Ectodermal cell (in vitro differentiated cells): Measurements from ENCODE around the gene IFITM2.
"Not testable (repeated sequence)": the region's sequence is repeated elsewhere in the genome, so short reads cannot be mapped to it uniquely, and the experiment has no call there.

Experiments used
- H3K27ac ChIP-seq: 2 replicates; pipeline ENCODE4 v1.7.0; 2013; ENCODE audit warnings: mild to moderate bottlenecking, low read depth, low read length; ENCODE audit not compliant: insufficient read depth, poor library complexity, severe bottlenecking
- H3K27me3 ChIP-seq: 2 replicates; pipeline ENCODE4 v1.7.0; 2013; ENCODE audit warnings: mild to moderate bottlenecking, low read length; ENCODE audit not compliant: insufficient read depth, control insufficient read depth, poor library complexity, severe bottlenecking
- H3K36me3 ChIP-seq: one replicate; pipeline ENCODE4 v1.7.0; 2013; ENCODE audit warnings: low read length; ENCODE audit not compliant: control insufficient read depth, insufficient read depth
- H3K4me1 ChIP-seq: one replicate; pipeline ENCODE4 v1.7.0; 2013; ENCODE audit warnings: low read length; ENCODE audit not compliant: control insufficient read depth, insufficient read depth
- H3K4me3 ChIP-seq: 2 replicates; pipeline ENCODE4 v1.7.0; 2013; ENCODE audit warnings: low read depth, low read length, control low read depth; ENCODE audit not compliant: insufficient read depth
- H3K9me3 ChIP-seq: 2 replicates; pipeline ENCODE4 v1.7.0; 2013; ENCODE audit warnings: mild to moderate bottlenecking, low read length, moderate library complexity; ENCODE audit not compliant: control insufficient read depth
- WGBS, 2 experiments: methylation state at CpG; one replicate each; pipeline ENCODE4 v1.1.7; 2013; ENCODE audit warnings: missing lambda C conversion rate in 2 of 2; 5-methylcytosine and 5-hydroxymethylcytosine counted together

Gene IFITM2

DNA sequence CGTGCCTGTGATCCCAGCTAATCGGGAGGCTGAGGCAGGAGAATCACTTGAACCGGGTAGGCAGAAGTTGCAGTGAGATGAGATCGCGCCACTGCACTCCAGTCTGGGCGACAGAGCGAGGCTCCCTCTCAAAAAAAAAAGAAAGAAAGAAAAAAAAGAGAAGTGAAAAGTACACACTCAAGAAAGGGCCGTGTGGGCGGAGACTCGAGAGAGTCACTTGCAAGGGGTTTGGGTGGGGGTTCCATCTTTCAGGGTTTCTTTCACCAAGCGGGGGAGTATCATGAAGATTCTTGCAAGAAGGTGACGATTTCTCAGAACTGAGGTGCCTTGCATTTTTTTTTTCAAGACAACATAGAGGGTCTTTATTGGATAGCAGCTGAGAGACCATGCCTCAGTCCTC, 4.3 kb upstream of the IFITM2 start:
- H3K9me3 ChIP-seq, result no peaks in the 10 kb centered on the region
- H3K27me3 ChIP-seq, result no peaks in the 10 kb centered on the region
- 95% methylated on average over 12 of the region's 12 CpGs for WGBS, 2 experiments
- H3K4me3 ChIP-seq, result no peak overlapping the region
- no peaks in the 10 kb centered on the region for H3K36me3 ChIP-seq
- H3K4me1 ChIP-seq, result peaks cover 26% of the 10 kb centered on the region
- H3K27ac ChIP-seq, result no peak overlapping the region

- 96 to 97% methylated on average over 52 of the region's 52 CpGs for WGBS, 2 experiments
- H3K36me3 ChIP-seq, result no peaks in the 10 kb centered on the region
- peaks cover 32% of the 10 kb centered on the region for H3K4me1 ChIP-seq
- no peaks in the 10 kb centered on the region for H3K27me3 ChIP-seq
- no peaks in the 10 kb centered on the region for H3K9me3 ChIP-seq
- H3K4me3 ChIP-seq, result no peak overlapping the region
- no peak overlapping the region for H3K27ac ChIP-seq
Measured at GRCh38 chr11:304061-304506, 3.5 kb upstream of the IFITM2 start.

DNA sequence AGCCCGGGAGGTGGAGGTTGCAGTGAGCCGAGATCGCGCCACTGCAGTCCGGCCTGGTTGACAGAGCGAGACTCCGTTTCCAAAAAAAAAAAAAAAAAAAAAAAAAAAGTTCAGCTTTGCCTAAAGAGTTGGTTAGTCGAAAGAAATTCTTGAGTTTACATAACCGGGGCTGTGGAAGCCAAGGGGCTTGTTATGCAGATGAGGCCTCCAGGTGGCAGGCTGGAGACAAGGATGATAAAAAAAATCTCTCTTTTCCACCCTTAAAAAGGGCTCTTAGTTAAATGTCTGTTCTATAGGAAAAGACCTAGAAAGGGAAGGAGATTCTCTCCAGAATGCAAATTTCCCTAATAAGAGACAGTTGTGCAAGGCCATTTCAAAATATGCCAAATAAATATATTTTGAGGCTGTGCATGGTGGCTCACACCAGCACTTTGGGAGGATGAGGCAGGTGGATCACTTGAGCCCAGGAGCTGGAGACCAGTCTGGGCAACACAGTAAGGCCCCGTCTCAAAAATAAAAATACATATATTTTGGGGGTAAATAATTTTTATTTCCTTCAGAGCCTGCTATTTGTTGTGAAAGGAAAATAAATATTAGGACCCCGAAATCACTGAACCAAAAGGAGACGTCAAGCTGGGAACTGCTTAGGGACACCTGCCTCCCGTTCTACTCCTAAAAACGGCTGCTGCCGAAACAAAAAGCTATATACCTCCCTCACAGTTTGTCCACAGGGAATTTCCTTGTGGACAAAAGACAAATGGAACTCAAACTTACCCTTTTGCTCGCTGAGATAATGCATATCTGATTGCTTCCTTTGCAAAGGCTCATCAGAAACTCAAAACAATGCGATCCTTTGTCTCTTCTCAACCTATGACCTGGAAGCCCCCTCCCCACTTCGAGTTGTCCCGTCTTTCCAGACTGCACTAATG, 2.4 kb upstream of the IFITM2 start:
- Histone ChIP-seq H3K27me3 (no peaks in the 10 kb centered on the region), H3K4me3 (no peak overlapping the region), H3K36me3 (no peaks in the 10 kb centered on the region), H3K27ac (no peak overlapping the region), H3K4me1 (peaks cover 34% of the 10 kb centered on the region), H3K9me3 (no peaks in the 10 kb centered on the region)
- WGBS, 2 experiments, result 16 to 21% methylated on average over 18 to 19 of the region's 19 CpGs

DNA sequence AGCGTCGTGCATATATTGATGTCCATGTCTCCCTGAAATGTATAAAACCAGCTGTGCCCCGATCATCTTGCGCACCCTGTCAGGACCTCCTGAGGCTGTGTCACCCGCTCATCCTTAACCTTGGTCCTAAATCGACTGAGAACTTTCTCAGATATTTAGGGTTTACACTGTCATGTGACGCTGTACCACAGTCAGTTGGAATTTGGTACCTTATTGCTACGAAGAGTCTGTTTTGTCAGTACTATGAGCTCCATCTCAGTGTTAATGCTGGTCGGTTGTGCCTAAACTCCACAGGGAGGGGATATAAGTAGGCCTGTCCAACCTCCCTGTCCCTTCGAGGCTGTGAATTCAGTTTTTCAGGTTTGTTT, 1.8 kb upstream of the IFITM2 start:
- WGBS, 2 experiments, result 76 to 77% methylated on average over 10 of the region's 10 CpGs
- no peak overlapping the region for H3K27ac ChIP-seq
- H3K4me3 ChIP-seq, result no peak overlapping the region
- H3K4me1 ChIP-seq, result peaks cover 34% of the 10 kb centered on the region
- no peaks in the 10 kb centered on the region for H3K27me3 ChIP-seq
- no peaks in the 10 kb centered on the region for H3K36me3 ChIP-seq
- no peaks in the 10 kb centered on the region for H3K9me3 ChIP-seq

DNA sequence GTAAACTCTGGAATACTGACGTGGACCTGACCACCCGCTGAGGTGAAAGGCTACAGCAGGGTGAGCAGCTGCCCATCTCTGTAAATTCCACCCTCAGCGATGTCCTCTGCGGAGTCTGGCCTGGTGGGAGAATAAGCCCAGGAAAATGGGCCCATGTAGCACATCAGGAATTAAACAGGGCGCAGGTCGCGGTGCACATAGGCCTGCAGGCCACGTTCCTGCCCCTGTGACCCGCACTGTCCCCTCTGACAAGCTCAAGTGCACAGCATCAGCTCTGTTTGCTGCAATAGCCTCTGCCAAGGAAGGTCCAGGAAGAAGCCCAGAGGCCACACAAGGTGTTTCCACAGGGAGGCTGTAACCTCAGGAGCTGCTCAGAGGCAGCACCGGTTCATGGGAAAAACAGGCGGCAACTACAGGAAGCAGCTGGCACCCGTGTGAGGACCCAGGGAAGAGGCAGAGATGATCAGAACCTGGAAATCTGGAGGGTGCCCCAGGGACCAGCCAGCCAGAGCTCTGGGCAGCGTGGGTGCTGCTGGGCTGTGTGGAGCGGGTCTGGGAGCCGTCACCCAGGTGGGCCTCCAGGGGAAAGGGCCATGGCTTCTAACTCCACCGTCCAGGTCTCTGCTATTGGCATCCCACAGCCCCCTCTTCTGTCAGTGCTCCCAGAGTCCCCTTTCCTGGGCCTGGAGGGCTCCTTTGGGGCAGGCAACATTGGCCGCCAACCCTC, 808 bp upstream of the IFITM2 start:
- WGBS, 2 experiments, result 92 to 93% methylated on average over 17 of the region's 17 CpGs
- peaks cover 34% of the 10 kb centered on the region for H3K4me1 ChIP-seq
- no peaks in the 10 kb centered on the region for H3K36me3 ChIP-seq
- H3K9me3 ChIP-seq, result no peaks in the 10 kb centered on the region
- H3K4me3 ChIP-seq, result no peak overlapping the region
- no peak overlapping the region for H3K27ac ChIP-seq
- peaks cover 3% of the 10 kb centered on the region for H3K27me3 ChIP-seq

- H3K27ac ChIP-seq, H3K4me3 ChIP-seq, H3K36me3 ChIP-seq, H3K9me3 ChIP-seq: not testable (repeated sequence)
- peaks cover 45% of the 10 kb centered on the region for H3K4me1 ChIP-seq
- WGBS, 2 experiments, result 77 to 80% methylated on average over 24 of the region's 24 CpGs
- H3K27me3 ChIP-seq, result peaks cover 17% of the 10 kb centered on the region
Measured at GRCh38 chr11:308740-309665, 1.4 kb downstream of the IFITM2 start.

DNA sequence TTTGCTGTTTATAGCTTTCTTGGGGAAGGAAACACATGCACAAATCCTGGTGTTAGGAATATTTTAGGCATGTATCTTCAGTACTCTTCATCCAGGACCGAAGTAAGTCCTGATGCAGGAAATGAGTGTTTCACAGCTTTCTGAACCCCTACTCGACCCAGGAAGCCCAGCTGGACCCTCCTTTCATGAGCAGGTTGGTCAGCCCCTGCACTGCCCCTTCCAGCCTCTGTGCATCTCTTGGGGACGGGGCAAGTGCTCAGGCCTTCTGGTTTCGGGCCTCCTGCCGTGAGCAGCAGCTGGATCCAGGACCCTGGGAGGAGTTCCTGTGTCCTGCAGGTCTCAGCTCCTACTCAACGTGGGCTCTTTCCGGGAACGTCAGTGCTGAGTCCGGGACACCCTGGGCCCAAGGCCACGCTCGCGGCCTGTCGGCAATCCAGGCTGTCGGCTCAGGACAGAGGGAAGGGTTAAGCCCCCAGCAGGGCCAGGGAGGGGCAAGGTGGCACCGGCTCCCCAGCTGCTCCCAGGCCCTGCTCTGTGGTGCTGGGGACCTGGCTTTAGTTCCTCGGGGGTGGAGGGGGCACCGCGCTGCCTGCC, 2.5 kb downstream of the IFITM2 start:
- not testable (repeated sequence) for H3K36me3 ChIP-seq, H3K9me3 ChIP-seq, H3K4me3 ChIP-seq, H3K27ac ChIP-seq
- Histone ChIP-seq H3K4me1 (peaks cover 43% of the 10 kb centered on the region), H3K27me3 (peaks cover 28% of the 10 kb centered on the region)
- WGBS, 2 experiments, result 44 to 48% methylated on average over 3 of the region's 18 CpGs

GRCh38 chr11:311013-311748, 3.6 kb downstream of the IFITM2 start:
- 2 to 13% methylated on average over 4 of the region's 71 CpGs for WGBS, 2 experiments
- H3K4me3 ChIP-seq, result not testable (repeated sequence)

GRCh38 chr11:312092-312816, 4.6 kb downstream of the IFITM2 start:
- no peaks in the 10 kb centered on the region for H3K9me3 ChIP-seq
- H3K36me3 ChIP-seq, result no peaks in the 10 kb centered on the region
- no peak overlapping the region for H3K4me3 ChIP-seq
- 57 to 61% methylated on average over 14 of the region's 14 CpGs for WGBS, 2 experiments
- peaks cover 49% of the 10 kb centered on the region for H3K27me3 ChIP-seq
- no peak overlapping the region for H3K27ac ChIP-seq
- H3K4me1 ChIP-seq, result peaks cover 49% of the 10 kb centered on the region

More at GRCh38 chr11:311013-311748, 3.6 kb downstream of the IFITM2 start:
- H3K36me3 ChIP-seq, H3K27ac ChIP-seq, H3K9me3 ChIP-seq: not testable (repeated sequence)
- Histone ChIP-seq H3K4me1 (peaks cover 46% of the 10 kb centered on the region), H3K27me3 (peaks cover 39% of the 10 kb centered on the region)
